T-helper 22 cell (primary cell): ENCODE measurements around the gene LIPA.

Source experiments
- DNase-seq: peaks from one replicate; pipeline ENCODE4 v3.0.0-alpha.2; 2020; ENCODE audit warnings: low read depth

The LIPA gene

GRCh38 chr10:89240519-89240918, 11.1 kb downstream of the LIPA start:
- DNase-seq = no peak

- no peak for DNase-seq
Observed at GRCh38 chr10:89238956-89239644, 12.5 kb downstream of the LIPA start.

DNA sequence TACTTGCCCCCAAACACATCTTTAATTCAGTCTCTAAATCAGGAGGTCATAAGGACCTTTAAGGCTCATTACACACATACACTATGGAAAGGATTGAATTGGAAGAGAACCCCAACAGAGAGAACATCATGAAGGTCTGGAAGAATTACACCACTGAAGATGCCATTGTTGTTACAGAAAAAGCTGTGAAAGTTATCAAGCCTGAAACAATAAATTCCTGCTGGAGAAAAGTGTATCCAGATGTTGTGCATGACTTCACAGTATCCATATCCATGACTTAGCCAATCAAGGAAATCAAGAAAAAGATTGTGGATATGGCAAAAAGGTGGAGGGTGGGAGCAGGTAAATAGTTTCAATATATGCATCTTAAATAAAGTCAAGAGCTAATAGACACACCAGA, 13.7 kb downstream of the LIPA start:
- no peak for DNase-seq

DNA sequence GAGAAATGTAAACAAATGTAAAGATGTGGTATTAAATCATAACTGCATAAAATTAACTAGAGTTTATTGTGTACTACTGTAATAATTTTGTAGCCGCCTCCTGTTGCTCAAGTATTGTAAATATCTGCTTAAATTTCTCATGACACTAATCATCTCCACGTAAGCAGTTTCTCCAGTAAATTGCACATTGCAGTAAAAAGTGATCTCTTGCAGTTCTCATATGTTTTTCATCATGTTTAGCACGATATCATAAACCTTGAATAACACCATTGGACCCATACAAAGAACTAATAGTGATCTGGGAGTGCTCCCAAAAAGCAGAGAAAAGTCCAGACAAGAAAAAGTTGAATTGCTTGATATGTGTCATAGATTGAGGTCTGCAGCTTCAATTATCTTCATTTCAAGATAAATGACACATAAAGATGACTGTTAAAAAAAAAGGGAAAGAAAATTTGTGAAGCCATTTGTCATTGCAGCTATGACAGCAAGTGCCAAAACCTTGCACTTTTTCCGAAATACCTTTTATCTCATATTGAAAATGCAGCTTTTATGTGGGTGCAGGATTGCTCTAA, 15.3 kb downstream of the LIPA start:
- DNase-seq = no peak

DNA sequence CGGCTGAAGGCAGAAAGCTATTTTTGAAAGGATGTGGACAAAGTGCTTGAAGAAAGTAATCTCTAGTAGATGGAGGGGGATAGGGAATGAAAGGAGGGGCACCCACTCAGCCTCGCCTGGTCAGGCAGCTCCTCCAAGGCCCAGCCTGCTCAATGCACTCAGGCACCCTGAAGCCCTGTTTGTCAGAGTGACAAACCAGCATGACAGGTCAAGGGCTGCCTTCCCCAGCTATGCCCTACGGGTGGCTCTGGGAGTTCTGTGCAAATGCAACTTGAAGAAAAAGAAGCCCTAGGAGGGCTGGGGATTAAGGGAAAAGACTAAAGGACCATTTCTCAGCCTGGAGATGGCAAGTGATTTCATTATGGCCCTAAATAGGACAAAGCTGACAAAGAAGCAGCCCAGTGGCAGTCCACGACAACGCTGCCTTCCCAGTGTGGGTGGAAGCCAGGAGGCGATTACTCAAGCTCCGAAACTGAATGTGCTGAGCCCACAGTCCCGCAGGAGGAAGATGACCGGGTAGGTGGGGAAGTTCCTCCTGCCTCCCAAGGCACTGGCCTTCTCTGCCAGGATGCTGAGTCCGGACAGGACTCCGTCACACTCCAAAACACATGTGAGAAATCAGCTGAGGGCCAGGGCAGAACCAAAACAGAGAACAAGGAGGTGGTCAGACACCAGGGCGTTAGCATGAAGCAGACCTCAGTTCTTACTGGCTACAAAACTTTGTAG, 16.3 kb downstream of the LIPA start:
- no peak for DNase-seq

DNA sequence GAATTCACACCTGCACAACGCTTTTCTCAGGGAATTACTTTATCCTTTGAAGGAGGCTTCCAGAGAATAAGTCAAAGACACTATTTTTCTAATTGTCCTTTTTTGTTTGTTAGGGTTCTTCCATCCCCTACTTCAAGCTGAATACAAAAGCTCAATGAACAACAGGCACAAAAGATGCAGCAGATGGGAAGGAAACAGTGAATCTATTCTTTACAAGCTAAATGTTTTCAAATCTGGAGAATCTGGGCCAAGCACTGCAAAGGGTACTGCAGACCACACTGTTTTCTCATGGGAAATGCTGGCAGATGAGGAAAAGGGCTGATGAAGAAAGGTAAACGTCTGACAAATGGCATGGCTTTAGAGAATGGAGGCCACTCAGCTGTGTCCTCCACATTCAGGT, 18.5 kb downstream of the LIPA start:
- DNase-seq = no peak

DNA sequence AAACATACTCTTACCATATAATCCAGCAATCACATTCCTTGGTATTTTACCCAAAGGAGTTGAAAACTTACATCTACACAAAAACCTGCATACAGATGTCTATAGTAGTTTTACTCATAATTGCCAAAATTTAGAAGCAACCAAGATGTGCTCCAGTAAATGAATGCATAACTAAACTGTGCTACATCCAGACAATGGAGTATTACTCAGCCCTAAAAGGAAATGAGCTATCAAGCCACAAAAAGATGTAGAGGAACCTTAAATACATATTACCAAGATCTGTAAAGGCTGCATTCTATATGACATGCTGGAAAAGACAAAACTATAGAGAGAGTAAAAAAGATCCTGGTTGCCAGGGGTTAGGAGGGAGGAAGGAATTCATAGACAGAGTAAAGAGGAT, 22.6 kb downstream of the LIPA start:
- DNase-seq = no peak

GRCh38 chr10:89228146-89228545, 23.4 kb downstream of the LIPA start:
- DNase-seq = no peak

- DNase-seq = no peak
Observed at GRCh38 chr10:89226891-89227290, 24.7 kb downstream of the LIPA start.

- DNase-seq = no peak
Observed at GRCh38 chr10:89224739-89225443, 26.7 kb downstream of the LIPA start.

DNA sequence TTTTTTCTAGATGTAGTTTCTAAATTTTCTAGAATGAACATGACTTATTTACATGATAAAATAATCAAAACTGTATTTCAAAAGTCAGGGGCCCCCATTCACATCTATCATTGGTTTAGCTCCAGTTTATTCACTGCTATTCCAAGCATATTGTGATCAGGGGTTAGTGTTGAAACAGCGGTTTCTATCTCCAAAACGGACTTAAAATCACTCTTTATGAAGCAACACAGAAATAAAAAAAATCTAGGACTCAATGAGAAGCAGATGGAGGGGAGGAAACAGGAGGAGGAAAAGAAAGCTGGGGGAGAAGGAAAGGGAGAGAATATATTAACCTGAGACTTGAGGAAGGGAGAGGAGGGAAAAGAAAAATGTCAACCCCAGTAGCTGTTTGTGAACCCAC, 29.7 kb downstream of the LIPA start:
- DNase-seq = no peak

DNA sequence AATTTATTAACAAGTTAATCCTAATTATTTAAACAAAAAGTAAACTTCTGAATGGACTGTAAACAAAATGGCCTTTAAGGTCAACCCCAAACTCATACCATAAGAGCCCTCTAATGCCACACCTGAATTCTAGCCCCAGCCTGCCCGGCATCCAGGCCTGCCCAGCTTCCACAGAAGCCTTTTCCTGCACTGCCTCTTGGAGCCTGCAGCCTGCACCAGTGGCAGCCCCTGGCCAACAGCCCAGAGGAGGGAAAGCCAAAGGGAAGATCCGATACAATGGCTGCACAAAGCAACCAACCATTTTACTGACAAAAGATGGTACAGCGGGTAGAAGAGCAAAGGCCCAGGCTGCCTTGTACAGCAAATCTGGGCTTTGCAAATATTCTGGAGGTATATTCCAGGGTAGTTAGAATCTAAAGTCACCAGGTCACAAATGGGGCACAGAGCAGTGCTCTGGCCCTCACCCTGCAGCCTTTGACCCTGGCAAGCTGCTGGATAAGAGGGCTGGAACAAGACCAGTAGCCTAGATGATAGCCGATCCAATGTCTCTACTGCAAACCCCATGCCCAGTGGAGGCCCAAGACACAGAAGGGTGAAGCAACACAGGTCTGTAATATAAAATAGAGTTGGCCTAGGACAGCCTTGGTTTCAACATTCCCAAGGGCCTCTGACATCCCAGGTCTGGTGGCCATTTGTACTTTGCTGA, 31.9 kb downstream of the LIPA start:
- DNase-seq = no peak

DNA sequence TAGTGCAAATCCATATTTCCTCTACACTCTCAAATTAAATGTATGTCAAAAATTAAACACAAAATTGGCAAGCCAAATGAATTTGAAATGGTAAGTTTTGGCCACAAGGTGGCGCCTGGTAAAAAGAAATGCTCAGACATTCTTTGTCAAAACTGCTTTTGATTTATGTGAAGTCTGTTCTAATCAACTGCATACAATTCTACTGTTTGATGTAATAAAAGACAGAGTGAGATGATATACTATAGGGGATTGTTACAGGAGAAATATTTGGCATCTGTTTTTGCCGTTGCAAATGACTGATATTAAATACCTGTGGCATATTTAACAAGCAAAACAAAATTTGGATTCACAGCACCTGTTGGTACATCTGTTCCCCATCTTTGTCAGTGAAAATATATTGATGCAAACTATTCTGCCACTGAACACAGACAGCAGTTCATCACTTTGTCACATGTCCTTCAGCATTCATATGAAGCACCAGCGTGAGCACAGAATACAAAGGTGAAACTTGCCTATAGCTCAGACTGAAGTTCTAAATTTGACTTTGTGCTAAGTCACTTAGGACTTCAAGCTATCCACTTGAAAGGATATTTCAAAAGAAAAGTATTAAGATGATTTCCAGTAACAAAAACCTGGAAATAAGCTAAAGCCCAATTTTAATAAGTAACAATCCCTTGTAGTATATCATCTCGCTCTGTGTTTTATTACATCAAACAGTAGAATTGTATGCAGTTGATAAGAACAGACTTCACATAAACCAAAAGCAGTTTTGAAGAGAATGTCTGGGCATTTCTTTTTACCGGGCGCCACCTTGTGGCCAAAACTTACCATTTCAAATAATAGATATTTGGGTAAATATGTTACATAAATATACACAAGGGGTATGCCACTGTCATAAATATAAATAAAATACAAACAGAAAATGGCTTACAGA, 34.3 kb downstream of the LIPA start:
- no peak for DNase-seq

GRCh38 chr10:89216056-89216455, 35.5 kb downstream of the LIPA start:
- DNase-seq = no peak

GRCh38 chr10:89215511-89215910, 36.1 kb downstream of the LIPA start:
- no peak for DNase-seq

DNA sequence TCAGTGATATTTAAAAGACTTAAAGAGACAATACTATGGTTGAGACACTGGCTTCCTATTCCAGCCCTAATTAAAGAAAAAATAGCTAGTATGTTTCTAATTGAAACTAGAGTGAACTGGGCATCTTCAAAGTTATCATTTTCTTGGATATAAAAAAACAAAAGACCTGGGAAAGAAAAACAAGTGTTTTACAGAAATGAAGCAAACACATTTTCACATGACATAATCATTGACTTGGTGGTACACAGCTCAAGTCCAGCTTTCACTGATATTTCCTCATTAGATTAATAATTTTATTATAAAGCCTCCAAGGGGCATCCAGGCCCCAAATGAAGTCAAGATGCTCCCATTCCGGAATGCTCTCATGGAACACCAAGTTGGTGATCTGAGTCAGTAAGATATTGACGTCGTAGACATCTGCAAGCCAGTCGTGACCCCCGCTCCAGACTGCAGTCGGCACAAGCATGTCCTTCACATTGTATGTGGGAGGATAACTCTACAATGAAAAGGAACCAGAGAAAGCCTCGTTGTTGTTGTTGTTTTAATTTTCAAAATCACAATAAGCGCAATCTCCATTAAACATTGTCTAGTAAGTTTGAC, 36.9 kb downstream of the LIPA start:
- no peak for DNase-seq

DNA sequence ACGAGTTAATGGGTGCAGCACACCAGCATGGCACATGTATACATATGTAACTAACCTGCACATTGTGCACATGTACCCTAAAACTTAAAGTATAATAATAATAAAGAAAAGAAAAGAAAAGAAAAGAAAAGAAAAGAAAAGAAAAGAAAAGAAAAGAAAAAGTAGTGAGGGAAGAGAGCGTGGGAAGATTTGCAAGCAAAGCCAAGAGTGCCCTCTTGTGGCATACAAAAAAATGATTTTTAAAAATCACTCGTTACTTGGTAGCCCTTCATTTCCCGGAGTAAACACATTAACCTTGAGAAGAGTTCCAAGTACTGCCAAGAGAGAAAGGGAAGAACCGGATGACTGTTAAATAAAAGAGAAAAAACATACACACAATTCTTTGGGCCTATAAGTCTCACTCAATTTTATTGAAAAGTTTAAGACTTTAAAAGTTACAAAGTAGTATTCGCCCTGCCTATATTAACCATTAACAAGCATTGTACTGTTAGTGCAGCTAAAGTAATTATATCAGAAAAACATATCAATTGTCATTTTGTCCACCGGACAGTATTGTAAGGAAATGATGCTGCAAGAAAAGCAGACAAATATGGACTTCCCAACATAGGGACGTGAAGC, 38.3 kb downstream of the LIPA start:
- DNase-seq = no peak

DNA sequence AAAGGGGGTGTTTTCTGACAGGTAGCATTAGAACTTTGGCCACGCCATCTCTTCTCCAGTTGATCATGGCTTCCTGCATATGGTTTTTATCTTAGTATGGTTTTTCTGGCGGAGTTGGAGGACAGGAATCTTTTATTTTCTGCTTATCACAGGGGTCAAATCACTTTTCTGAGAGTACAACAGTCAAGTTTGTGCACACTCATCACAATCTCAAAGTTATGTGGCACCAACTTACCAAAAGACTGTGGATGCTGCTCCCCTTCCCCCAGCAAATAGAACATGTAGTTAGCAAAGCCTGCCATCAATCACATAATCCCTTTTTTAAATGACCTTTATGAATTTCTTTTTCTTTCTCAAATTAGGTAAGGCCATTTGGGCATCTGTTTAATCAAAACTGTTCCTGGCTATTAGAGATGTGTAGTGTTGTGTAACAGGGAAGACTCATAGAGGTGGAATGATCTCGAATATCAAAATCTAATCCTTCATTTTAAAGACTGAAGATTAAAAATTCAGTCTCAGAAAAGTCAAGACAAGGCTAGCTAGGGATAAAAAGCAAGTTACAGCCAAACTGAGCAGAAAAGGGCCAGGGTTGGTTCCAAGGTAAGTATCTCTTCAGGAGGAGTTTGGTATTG, 40.7 kb downstream of the LIPA start:
- no peak for DNase-seq

- no peak for DNase-seq
Observed at GRCh38 chr10:89209718-89210117, 41.9 kb downstream of the LIPA start.
